Hepatocyte (in vitro differentiated cells): Measurements from ENCODE around the gene SYNPR.

Experiments
- CTCF ChIP-seq: fragments of 200-600 bp; sonication (generic); IDR thresholded peaks from 2 replicates; pipeline ENCODE4 v1.5.1; 2016; ENCODE audit warnings: antibody characterized with exemption, mild to moderate bottlenecking; ENCODE audit not compliant: poor library complexity
- EZH2 ChIP-seq: fragments of 200-600 bp; sonication (generic); IDR thresholded peaks from 2 replicates; pipeline ENCODE4 v1.6.1; 2016; ENCODE audit warnings: antibody characterized with exemption, mild to moderate bottlenecking, borderline replicate concordance

DNA sequence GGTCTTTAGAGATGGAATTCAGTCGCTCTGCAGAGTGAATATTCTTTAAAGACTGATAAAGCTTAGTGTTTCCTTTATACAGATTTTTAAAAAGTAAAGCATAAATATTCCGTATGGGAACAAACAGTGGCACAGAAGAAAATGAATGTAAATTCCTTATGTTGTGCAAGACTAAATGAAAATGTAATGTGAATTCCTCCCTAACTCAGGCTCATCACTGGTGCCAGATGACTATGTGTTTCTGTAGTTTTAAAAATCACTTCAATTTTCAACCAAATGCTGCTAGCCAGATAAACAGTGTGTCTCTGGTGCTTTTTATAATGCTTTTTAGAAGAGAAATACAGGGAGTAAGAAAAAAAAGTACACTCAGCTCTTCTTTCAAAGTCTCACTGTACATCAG is 219.5 kb downstream of the SYNPR start:
- TF ChIP-seq CTCF (no peak), EZH2 (no peak)
